NCI-H345 treated with DMSO at 0.1 percent for 48 hours (cell line): ENCODE measurements around the gene RNF14.
"Not testable (repeated sequence)": the region's sequence is repeated elsewhere in the genome, so short reads cannot be mapped to it uniquely, and the experiment has no call there.

Source experiments
- DNase-seq: peaks from one replicate; lab custom pipeline; 2025; ENCODE audit not compliant: unreplicated experiment; lab: John Stamatoyannopoulos, UW

The RNF14 gene

DNA sequence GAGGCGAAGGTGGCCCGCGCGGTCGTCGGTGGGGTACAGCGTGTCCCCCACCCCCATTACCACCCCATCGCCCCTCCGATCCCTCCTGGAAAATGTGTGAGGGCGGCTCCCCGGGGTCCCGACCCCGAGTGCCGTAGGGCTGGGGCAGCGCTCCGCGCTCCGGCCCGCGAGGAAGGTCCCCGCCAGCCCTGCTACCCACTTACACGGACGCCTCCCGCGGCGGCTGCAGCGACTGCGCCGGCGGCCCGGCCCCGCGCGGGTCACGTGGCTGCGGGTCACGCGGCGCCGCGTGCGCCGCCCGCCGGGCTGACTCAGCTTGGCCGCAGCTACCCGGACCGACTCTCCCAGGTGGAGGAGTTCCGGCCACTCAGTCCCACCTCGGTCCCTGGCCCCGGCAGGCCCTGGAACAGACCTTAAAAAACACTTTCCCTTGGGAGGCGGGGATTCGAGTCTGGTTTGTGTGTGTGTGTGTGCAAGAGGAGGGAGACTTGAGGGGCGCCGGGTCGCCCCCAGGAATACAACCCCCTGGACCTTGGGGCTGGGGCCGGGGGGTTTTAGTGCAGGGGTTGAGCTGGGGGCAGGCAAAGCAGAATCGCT, 44.0 kb downstream of the RNF14 start, which contains the start of gene GNPDA1:
TSS of gene GNPDA1 (minus strand) at position 236 of the 597 bp plus-strand sequence. CDS start 992 bp downstream, outside the sequence.
- DNase-seq: peak; percentile 35

DNA sequence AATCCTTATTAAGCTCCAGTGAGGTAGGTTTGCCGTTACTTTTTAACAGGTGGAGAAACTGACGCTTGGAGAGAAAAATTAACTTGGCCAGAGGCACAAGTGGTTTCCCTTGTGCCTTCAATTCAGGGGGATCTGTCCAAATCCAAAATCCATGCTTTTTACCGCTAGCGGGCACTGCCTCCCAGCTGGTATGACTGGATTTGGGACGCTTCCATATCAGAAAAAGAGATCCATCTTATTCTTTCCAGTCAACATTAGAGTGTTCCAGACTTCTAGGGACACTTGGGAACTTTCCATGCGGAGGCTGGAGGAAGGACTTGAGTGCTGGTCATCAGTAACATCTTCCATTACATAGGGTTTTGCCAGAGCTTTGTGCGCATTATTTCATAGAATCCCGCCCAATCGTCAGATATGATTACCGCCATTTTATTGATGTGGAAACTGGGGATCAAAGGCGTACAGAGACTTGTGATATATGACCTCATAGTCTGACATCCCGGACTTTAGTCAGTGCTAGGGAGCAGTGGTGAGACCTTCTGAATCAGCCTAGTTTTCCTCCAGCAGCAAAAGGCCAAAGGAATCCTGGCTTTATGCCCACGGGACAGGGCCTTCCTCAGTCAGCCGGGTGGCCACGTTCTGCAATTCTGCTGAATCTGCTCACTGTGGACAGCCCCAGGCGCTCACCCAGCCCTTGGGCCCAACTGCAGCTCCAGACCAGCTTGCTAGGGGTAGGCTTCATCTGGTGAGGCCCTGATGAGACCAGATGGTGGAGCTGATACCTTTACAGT, 45.0 kb downstream of the RNF14 start:
- no peak for DNase-seq

DNA sequence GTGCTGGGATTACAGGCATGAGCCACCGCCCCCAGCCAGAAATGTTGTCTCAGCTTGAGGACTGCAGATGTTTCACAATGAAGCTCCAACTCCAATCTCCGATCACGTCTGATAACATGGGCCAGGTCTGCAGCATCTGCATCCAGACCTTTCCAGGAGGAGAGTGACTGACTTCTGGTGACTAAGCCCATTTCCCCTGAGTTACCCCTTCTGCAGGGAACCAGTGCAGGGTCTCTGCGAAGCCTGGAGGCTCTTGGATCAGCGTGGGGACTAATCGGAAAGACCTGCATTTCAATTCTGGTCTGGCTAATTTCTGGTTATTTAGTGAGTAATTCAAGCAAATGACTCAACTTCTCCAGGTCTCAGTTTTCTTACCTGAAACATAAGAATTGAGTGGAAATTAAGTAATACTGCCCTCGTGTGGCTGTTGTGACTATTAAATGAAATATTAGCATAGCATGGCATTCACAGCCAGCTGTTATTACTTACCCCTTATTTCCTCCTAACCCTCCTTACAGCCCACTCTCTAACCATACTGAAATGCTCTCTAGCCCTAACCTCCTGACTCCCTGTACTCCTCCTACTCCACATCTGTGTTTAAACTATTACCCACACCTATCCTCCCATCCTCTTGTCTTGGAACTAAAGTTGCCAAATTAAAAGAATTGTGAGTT, 46.1 kb downstream of the RNF14 start:
- peak; percentile 49 for DNase-seq

DNA sequence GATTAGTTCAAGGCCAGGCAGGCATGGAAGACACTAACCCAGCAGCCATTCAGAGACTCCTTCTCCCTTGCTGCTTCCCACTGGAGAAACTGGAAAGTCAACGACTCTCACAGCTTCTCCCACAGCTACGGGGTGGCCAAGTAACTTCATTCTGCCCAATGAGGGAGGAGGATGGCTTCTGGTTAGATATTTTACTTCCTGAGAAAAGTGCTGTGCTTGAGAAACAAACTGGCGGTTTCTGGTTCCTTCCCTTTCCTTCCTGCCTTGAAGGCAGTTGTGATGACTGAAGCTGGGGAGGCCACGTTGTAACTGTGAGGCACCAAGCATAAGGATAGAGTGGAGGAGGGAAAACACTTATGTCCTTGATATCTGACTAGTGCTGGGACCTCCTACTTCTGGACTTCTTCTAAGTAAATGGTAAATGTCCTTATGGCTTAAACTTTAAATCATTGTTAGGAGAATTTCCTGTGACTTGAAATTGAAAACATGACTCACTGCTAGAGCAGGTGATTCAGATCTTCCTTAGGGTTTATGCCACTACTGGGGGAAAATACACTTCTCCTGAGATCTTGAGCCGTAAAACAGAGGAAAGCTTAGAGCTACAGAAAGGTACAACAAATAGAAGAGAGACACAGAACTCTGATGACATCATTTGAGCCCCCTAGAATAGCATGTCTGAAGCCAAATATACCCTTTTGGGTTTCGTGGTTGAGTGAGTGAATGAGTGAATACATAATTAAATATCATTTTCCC, 47.1 kb downstream of the RNF14 start:
- DNase-seq: no peak

DNA sequence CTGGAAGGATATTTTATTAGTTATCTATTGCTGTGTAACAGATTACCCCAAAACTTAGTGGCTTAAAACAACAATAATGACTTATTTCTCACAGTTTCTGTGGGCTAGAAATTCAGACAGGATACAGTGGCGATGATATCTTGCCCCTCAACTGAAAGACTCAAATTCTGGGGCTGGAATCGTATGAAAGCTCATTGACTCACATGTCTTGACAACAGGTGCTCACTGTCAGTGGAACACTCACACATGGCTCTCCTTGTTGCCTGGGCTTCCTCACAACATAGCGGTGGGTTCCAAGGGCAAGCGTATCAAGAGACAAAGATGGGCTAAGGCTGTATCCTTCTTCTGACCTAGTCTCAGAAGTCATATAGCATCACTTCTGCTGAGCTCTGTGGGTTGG, 47.7 kb downstream of the RNF14 start:
- DNase-seq: no peak

DNA sequence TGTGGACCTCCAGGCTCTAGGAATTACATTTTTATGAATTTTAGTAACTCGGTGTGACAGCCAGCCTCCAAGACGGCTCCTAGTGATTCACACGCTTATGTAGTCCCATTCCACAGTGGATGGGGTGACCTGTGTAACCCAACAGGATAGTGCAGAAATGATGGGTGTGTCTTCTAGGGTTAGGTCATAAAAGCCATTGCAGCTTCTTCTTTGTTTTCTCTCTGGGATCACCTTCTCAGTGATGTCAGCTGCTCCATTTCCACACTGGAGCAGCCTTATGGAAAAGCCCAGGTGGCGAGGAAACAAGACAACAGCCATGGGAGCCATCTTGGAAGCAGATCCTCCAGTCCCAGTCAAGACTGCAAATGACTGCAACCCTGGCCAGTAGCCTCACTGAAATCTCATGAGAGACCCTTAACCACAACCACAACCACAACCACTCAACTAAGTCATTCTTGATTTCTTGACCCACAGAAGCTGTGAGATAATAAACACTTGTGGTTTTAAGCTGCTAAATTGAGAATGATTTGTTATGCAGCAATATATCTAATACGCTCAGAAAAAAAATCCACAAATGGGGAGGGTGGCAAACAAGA, 49.0 kb downstream of the RNF14 start:
- no peak for DNase-seq

DNA sequence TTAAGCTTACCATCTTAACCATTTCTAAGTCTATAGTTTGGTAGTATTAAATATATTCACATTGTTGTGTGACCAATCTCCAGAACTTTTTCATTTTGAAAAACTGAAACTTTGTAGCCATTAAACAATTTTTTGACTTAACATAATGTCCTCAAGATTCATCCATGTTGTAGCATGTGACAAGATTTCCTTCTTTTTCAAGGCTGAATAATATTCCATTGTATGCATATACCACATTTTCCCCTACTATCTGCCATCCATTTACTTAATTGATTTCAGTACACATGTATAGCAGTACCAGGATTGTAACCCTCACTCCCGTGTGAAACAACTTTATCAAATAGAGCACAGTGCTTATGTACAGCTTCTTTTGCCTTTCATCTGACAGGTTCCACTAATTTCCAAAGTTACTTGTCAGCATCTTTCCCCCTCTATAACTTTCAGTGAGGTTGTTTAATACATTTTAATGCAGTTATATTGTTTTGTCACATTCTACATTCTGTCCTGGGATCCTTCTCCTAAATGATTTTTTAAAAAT, 51.3 kb downstream of the RNF14 start:
- DNase-seq: no peak

DNA sequence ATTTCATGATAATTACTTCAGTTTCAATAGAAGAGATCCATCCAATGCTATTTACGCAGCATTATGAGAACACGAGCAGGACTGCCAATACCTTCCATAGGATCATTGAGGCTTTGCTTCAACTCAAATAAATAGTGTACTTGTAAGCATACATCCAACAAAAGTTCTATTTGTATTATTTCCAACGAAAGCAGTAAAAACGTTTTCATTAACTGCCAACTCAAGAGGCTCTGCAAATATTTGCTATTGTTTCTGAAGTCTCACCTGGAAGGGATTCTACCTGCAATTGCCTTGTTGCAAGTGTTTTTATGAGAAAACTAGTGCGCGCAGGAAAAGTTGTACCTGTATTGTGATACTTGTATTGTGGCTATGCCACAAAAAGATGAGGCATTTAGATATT, 54.9 kb downstream of the RNF14 start:
- peak; percentile 4 for DNase-seq

DNA sequence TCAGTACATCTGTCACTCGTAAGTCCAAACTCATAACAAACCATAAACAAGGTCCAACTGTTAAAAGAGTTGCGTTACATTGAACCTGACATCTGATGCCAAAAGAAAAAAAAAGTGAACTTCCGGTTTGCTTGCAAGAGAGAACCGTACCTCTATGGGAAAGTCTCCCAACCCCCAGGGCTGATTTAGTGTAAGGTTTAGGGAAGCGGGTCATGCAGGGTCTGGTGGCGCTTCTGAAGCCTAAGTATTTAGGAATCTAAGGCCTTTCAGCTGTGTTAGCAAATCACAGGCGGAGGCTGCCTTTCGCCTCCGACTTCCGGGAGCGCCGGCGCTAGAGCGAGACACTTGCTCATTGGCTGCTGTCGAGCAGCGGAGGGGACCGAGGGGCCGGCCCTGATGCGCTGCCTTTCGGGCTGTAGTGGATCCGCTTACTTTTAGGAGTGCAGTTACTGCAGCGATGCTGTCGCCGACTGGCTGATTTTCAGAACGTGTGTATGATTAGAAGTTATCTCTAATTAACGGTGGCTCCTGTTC, 55.9 kb downstream of the RNF14 start:
- peak; percentile 98 for DNase-seq

DNA sequence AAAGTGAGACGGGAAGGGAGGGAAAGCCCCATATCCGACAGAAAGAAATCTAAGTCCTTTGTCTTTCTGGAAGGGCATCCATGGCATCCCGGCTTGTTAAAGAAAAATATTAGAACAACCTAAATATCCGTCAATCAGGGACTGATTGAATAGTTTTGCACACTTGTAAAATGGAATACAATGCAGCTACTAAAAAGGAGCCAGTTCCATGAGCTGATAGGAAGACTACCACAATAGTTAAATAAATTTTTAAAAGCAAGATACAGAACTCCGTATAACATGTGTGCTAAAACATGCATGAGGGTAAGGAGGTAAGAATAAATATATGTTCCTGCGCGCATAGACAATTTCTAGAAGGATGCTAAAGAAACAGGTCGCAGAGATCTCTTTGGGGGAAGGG, 56.7 kb downstream of the RNF14 start:
- DNase-seq: no peak

DNA sequence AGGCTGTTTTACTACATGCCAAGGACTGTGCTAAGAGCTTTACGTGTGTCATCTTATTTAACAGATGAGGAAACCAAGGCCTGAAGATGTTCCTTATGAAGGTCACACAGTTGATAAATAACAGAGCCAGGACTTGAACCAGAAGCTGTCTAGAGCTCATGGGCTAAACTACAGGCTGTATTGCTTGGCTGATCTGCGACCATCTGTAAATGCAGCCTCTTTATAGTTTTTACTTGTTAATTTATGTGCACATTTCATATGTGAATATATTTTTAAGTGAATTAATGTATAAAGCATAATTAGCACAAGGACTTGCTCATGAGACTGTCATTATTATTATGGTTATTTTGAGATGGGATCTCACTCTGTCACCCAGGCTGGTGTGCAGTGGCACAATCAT, 63.2 kb downstream of the RNF14 start:
- DNase-seq: no peak

DNA sequence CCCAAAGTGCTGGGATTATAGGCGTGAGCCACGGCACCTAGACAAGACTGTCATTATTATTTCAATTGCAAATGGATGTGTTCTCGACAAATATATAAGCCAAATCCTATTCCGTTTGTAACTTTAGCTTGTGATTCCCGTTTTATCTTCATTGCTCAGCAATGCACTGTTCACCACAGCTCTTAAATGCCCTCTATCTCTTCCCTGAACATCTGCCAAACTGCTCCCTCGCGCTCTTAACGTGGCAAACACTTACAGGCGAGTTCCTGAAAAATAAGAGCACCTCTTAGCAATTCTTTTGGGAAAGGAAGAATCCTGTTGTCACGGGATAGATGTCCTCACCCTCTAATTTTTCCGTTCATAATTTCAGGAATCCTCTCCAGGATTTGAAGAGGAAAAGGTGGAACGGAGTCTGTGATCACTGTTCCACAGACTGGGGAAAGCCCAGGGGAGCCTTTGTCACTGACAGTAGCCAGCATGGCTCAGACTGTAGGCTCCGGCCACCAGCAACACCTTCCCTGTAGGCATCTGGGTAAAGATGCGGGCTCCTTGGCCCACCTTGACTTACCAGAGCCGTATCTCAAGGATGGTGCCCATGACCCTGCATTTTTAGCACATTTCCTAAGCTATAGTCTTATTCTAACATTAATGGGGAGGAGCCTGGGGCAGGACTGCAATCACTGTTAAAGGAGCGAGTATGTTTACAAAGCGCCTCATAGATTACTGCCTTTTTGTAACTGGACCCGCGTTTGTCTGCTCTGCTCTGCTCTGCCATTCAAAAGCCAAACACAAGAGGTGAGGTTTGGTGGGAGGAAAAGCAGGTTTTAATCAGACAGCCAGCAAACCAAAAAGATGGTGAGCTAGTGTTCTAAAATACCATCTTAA, 64.1 kb downstream of the RNF14 start:
- no peak for DNase-seq

DNA sequence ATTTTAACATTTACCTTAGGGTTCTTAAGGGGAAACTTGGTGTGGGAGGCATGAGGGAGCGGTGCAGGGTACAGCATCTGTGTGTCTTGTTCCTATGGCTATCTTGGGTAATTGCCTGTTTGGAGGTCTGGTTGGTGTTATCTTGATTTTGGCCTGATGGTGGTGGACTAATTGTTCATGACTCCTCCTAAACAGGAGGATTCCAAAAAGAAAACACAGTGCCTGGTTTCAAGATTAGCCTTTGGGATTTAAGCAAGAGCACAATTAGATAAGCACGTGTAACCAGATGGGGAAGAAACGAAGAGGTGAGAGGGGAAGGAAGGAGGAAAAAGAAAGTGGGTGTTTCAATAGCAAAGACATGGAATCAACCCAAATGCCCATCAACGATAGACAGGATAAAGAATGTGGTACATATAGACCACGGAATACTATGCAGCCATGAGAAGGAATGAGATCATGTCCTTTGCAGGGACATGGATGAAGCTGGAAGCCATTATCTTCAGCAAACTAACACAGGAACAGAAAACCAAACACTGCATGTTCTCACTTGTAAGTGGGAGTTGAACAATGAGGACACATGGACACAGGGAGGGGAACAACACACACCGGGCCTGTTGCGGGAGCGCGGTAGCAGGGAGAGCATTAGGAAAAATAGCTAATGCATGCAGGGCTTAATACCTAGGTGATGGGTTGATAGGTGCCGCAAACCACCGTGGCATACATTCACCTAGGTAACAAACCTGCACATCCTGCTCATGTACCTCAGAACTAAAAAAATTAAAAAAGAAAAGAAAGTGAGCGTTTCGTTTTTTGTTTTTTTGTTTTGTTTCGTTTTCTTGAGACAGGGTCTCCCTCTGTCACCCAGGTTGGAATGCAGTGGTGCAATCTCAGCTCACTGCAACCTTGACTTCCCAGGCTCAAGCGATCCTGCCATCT, 65.0 kb downstream of the RNF14 start:
- not testable (repeated sequence) for DNase-seq

DNA sequence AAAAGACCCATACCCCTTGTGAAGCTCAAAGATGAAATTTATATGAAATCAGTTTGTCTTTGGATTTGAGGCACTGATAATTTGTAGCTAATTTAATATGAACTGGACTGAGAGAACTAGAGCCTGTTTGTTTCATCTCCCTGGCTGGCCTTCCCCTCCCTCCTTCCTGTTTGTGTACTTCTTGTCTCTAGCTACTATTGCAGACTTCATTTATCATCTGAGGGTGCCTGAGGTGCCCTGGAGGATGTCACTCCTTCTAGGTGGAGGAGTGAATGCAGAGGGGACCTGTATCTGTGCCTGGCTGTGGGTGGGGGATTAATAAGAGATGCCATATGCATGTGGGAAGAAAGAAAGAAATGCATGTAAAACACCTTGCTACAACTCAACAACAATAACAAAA, 66.1 kb downstream of the RNF14 start:
- DNase-seq: no peak

DNA sequence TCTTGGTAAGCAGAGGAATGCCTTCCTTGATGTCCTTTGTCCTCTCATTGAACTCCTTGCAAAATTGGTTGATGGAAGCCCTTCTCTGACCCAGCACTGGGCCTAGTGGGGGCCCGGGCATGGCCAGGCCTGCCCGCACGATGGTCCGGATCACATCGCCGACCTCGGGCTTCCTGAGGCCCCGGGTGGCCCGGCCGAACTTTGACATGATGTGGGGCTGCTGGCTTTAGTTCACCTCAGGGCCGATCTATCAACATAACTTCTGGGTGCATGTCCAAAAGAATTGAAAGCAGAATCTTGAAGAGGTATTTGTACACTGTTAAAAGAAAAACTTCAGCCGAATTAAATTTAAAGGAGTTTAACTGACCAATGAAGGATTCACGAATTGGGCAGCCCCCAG, 68.0 kb downstream of the RNF14 start:
- DNase-seq: no peak

DNA sequence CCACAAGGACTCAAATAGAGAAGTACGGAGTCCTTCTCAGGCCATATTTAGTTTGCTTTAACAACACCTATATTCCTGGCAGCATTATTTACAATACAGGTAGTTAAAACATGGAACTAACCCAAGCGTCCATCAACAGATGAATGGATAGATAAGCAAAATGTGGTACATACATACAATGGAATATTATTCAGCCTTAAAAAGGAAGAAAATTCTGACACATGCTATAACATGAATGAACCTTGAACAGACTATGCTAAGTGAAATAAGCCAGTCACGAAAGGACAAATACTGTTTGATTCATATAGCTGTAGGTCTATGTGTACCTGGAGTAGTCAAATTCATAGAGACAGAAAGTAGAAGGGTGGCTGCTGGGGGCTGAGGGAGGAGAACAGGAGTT, 68.7 kb downstream of the RNF14 start:
- DNase-seq: not testable (repeated sequence)

DNA sequence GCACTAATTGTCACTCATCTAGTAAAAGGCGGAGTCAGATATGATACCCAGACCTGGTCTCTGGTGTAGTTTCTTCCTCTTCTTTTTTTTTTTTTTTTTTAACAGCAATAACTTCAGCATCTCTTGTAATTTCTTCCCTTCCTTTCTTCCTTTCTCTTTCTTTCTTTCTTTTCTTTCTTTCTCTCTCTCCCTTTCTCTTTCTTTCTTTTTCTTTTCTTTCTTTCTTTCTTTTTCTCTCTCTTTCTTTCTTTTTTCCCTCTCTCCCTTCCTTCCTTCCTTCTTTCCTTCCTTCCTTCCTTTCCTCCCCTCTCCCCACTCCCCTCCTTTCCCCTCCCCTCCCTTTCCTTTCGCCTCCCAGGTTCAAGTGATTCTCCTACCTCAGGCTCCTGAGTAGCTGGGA, 69.8 kb downstream of the RNF14 start:
- no peak for DNase-seq
